Naive B cell (primary cell): ENCODE data around the gene LRRK1. TPM values are rescaled to one million over a fixed set of nuclear protein-coding genes. Genes with fewer than 3 reads are reported as not detected.

Experiments used
- ATAC-seq, 2 donors: fragments of 150-1000 bp; cut with Tn5 transposase; 2 replicates each; pipeline ENCODE4 v1.10.0; 2021; ENCODE audit warnings: low read depth in 2 of 2, mild to moderate bottlenecking in 2 of 2, moderate library complexity in 2 of 2
- DNase-seq: peaks from one replicate; pipeline ENCODE4 v3.0.0; 2022
- H3K27ac Mint-ChIP-seq, 6 donors: one replicate each; pipeline ENCODE4 v1.8.0; 2020 to 2022; ENCODE audit warnings: mild to moderate bottlenecking in 6 of 6, mixed read lengths in 6 of 6, moderate library complexity in 5 of 6, inconsistent platforms in 2 of 6
- H3K27me3 Mint-ChIP-seq, 3 donors: one replicate each; pipeline ENCODE4 v1.8.0; 2021 to 2022; ENCODE audit warnings: mixed read lengths in 3 of 3, mild to moderate bottlenecking in 1 of 3
- H3K36me3 Mint-ChIP-seq, 2 donors: one replicate each; pipeline ENCODE4 v1.8.0; 2020 to 2022; ENCODE audit warnings: mixed read lengths in 2 of 2, inconsistent platforms in 1 of 2, mild to moderate bottlenecking in 1 of 2
- H3K4me1 Mint-ChIP-seq, 3 donors: one replicate each; pipeline ENCODE4 v1.8.0; 2020 to 2022; ENCODE audit warnings: mixed read lengths in 3 of 3, inconsistent platforms in 1 of 3, mild to moderate bottlenecking in 1 of 3, moderate library complexity in 1 of 3
- H3K4me3 Mint-ChIP-seq, 8 donors: one replicate each; pipeline ENCODE4 v1.8.0; 2020 to 2022; ENCODE audit warnings: mild to moderate bottlenecking in 8 of 8, mixed read lengths in 8 of 8, moderate library complexity in 8 of 8, inconsistent platforms in 2 of 8
- H3K9me3 Mint-ChIP-seq, 7 donors: one replicate each; pipeline ENCODE4 v1.8.0; 2020 to 2022; ENCODE audit warnings: mixed read lengths in 7 of 7, mild to moderate bottlenecking in 5 of 7, inconsistent platforms in 2 of 7, moderate library complexity in 1 of 7
- polyA plus RNA-seq, 6 donors: library from polyadenylated mRNA; unstranded; fragments of 300-500 nt; fragmentation: Illumina TruSeq; gene quantifications; one replicate each; pipeline ENCODE4 v1.2.3, GENCODE V29; 2021; ENCODE audit warnings: low read depth in 6 of 6

The LRRK1 gene
- polyA plus RNA-seq, 6 donors from 2014 or later, result 3.4 to 10.3 (median 6.0) TPM

- no peaks in the 10 kb centered on the region for H3K27me3 Mint-ChIP-seq
- no peak overlapping the region for H3K27ac Mint-ChIP-seq
- no peaks in the 10 kb centered on the region for H3K36me3 Mint-ChIP-seq
- ATAC-seq, result no peak
- no peak overlapping the region for H3K4me3 Mint-ChIP-seq
- peaks cover 0 to 3% (median 0%) of the 10 kb centered on the region in 3 donors for H3K4me1 Mint-ChIP-seq
- H3K9me3 Mint-ChIP-seq, result peaks cover 0 to 3% (median 0%) of the 10 kb centered on the region in 7 donors
- DNase-seq, result no peak
Measured at GRCh38 chr15:101107101-101107500, 187.9 kb downstream of the LRRK1 start.

GRCh38 chr15:101107625-101108460 lies 188.7 kb downstream of the LRRK1 start:
- Mint-ChIP-seq H3K36me3 (no peaks in the 10 kb centered on the region), H3K27ac (no peak overlapping the region), H3K27me3 (no peaks in the 10 kb centered on the region), H3K4me3 (no peak overlapping the region), H3K9me3 (peaks cover 0 to 3% (median 0%) of the 10 kb centered on the region in 7 donors), H3K4me1 (peaks cover 0 to 3% (median 0%) of the 10 kb centered on the region in 3 donors)
- ATAC-seq, result no peak
- no peak for DNase-seq

GRCh38 chr15:101108461-101108775 lies 189.3 kb downstream of the LRRK1 start:
- Mint-ChIP-seq H3K27me3 (no peaks in the 10 kb centered on the region), H3K27ac (no peak overlapping the region)

GRCh38 chr15:101108791-101109190 lies 189.6 kb downstream of the LRRK1 start:
- ATAC-seq (no peak), DNase-seq (no peak)
- no peaks in the 10 kb centered on the region for H3K4me1 Mint-ChIP-seq
- H3K9me3 Mint-ChIP-seq, result peaks cover 0 to 3% (median 0%) of the 10 kb centered on the region in 7 donors
- H3K27ac Mint-ChIP-seq, result peak overlapping the region in 1 of 6 donors; percentile 86
- no peaks in the 10 kb centered on the region for H3K36me3 Mint-ChIP-seq
- no peak overlapping the region for H3K4me3 Mint-ChIP-seq
- H3K27me3 Mint-ChIP-seq, result peaks cover 0 to 2% (median under 1%) of the 10 kb centered on the region in 3 donors

More at GRCh38 chr15:101108461-101108775, 189.3 kb downstream of the LRRK1 start:
- no peaks in the 10 kb centered on the region for H3K36me3 Mint-ChIP-seq
- peaks cover 0 to under 1% (median 0%) of the 10 kb centered on the region in 3 donors for H3K4me1 Mint-ChIP-seq
- peaks cover 0 to 3% (median 0%) of the 10 kb centered on the region in 7 donors for H3K9me3 Mint-ChIP-seq
- ATAC-seq, result no peak
- no peak overlapping the region for H3K4me3 Mint-ChIP-seq
- DNase-seq, result no peak

GRCh38 chr15:101110681-101111569 lies 191.8 kb downstream of the LRRK1 start:
- DNase-seq, result no peak
- Mint-ChIP-seq H3K27ac (peak overlapping the region in 3 of 6 donors; percentile 49 to 76 (median 65)), H3K4me1 (peaks cover 0 to 5% (median 3%) of the 10 kb centered on the region in 3 donors), H3K9me3 (peaks cover 0 to 3% (median 0%) of the 10 kb centered on the region in 7 donors), H3K36me3 (no peaks in the 10 kb centered on the region), H3K4me3 (no peak overlapping the region), H3K27me3 (peaks cover 0 to 16% (median 7%) of the 10 kb centered on the region in 3 donors)
- ATAC-seq, result no peak

GRCh38 chr15:101111570-101112262 lies 192.6 kb downstream of the LRRK1 start:
- DNase-seq, result no peak

GRCh38 chr15:101112336-101113113 lies 193.4 kb downstream of the LRRK1 start:
- Mint-ChIP-seq H3K4me3 (no peak overlapping the region), H3K27me3 (peaks cover 0 to 22% (median 7%) of the 10 kb centered on the region in 3 donors), H3K36me3 (no peaks in the 10 kb centered on the region), H3K27ac (peak overlapping the region in 2 of 6 donors; percentile 42 to 58), H3K9me3 (peaks cover 0 to 3% (median 0%) of the 10 kb centered on the region in 7 donors), H3K4me1 (peaks cover 5 to 14% (median 9%) of the 10 kb centered on the region in 3 donors)
- ATAC-seq (no peak), DNase-seq (no peak)

More at GRCh38 chr15:101111570-101112262, 192.6 kb downstream of the LRRK1 start:
- no peak for ATAC-seq
- H3K9me3 Mint-ChIP-seq, result peaks cover 0 to 3% (median 0%) of the 10 kb centered on the region in 7 donors
- H3K27me3 Mint-ChIP-seq, result peaks cover 0 to 22% (median 7%) of the 10 kb centered on the region in 3 donors
- peak overlapping the region in 1 of 6 donors; percentile 76 for H3K27ac Mint-ChIP-seq
- H3K4me3 Mint-ChIP-seq, result no peak overlapping the region
- H3K4me1 Mint-ChIP-seq, result peaks cover 5 to 12% (median 9%) of the 10 kb centered on the region in 3 donors
- no peaks in the 10 kb centered on the region for H3K36me3 Mint-ChIP-seq

GRCh38 chr15:101113114-101114005 lies 194.2 kb downstream of the LRRK1 start:
- Mint-ChIP-seq H3K36me3 (no peaks in the 10 kb centered on the region), H3K27me3 (peaks cover 0 to 22% (median 7%) of the 10 kb centered on the region in 3 donors), H3K9me3 (peaks cover 0 to 3% (median 0%) of the 10 kb centered on the region in 7 donors), H3K27ac (no peak overlapping the region), H3K4me3 (no peak overlapping the region), H3K4me1 (peaks cover 5 to 14% (median 9%) of the 10 kb centered on the region in 3 donors)
- ATAC-seq, result no peak
- DNase-seq, result no peak

GRCh38 chr15:101114166-101114565 lies 195.0 kb downstream of the LRRK1 start:
- no peaks in the 10 kb centered on the region for H3K9me3 Mint-ChIP-seq
- ATAC-seq, result no peak
- H3K4me3 Mint-ChIP-seq, result no peak overlapping the region
- H3K27ac Mint-ChIP-seq, result peak overlapping the region in 1 of 6 donors; percentile 86
- no peaks in the 10 kb centered on the region for H3K36me3 Mint-ChIP-seq
- no peak for DNase-seq
- peaks cover 5 to 14% (median 9%) of the 10 kb centered on the region in 3 donors for H3K4me1 Mint-ChIP-seq
- H3K27me3 Mint-ChIP-seq, result peaks cover 0 to 25% (median 7%) of the 10 kb centered on the region in 3 donors

GRCh38 chr15:101114610-101115009 lies 195.5 kb downstream of the LRRK1 start:
- Mint-ChIP-seq H3K27me3 (peaks cover 0 to 26% (median 7%) of the 10 kb centered on the region in 3 donors), H3K4me1 (peaks cover 5 to 14% (median 9%) of the 10 kb centered on the region in 3 donors), H3K27ac (no peak overlapping the region), H3K9me3 (no peaks in the 10 kb centered on the region), H3K4me3 (no peak overlapping the region), H3K36me3 (no peaks in the 10 kb centered on the region)
- DNase-seq (no peak), ATAC-seq (no peak)

GRCh38 chr15:101115393-101115785 lies 196.2 kb downstream of the LRRK1 start:
- Mint-ChIP-seq H3K27me3 (peaks cover 0 to 26% (median 7%) of the 10 kb centered on the region in 3 donors), H3K4me3 (no peak overlapping the region), H3K27ac (no peak overlapping the region), H3K4me1 (peaks cover 5 to 14% (median 9%) of the 10 kb centered on the region in 3 donors), H3K9me3 (no peaks in the 10 kb centered on the region), H3K36me3 (no peaks in the 10 kb centered on the region)
- ATAC-seq (no peak), DNase-seq (no peak)
